HG02678 (cell line): ENCODE measurements around the gene ACP2.

Source experiments
- ATAC-seq: cut with Tn5 transposase; IDR thresholded peaks from one replicate; pipeline ENCODE4 v1.9.1; 2021; ENCODE audit warnings: mild to moderate bottlenecking, moderate library complexity; ENCODE audit not compliant: unreplicated experiment

ACP2 gene

GRCh38 chr11:47244448-47245350 lies 3.9 kb downstream of the ACP2 start:
- no peak for ATAC-seq

- no peak for ATAC-seq
These were observed 5.2 kb downstream of the ACP2 start for GRCh38 chr11:47243454-47243853.

DNA sequence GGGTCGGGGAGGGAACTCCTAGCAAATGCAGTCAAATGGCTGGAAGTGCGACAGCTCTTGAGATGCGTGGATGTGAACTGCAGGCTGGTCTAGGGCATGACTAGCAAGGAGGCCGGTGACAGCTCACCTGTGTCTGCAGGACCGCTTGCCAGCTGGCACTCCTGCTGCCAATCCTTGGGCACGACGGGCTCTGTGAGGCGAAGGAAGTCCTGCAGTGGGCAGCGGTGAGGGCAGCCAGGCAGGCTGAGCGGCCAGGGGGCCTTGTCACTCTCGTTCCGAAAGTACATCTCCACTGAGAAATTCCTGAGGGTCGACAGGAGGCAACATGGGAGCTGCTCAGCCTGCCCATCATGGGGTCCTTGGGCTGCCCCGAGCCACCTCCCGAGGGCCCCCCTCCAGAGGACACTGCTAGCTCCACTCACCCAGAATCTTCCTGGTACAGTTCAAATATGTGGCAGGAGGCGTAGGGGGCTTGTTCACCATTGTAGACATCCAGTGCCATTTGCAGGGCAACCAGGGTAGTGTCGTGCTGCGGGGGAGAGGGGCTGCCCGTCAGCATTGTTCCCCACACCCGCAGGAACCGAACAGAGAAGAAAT lies 5.9 kb downstream of the ACP2 start:
- ATAC-seq: no peak

DNA sequence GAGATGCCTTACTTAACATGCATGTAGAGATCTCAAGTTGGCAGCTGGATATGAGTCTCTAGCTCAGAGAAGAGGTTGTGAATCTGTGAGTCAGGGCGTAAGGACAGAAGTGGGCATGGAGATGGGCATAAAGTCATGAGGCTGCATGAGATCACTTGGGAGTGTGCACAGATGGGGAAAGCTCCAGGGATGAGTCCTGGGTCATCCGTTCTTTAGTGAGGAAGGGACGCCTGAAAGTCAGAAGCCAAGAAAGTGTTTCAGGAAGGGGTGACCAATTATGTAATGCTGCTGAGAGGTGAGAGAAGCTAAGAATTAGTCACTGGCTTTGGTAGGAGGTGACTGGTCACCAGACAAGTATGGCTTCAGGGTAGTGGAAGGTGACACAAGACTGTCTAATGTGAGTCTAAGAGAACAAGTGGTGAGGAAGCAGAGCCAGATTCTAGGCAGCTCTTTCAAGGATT lies 6.7 kb downstream of the ACP2 start:
- no peak for ATAC-seq

GRCh38 chr11:47239852-47240251 lies 8.8 kb downstream of the ACP2 start:
- no peak for ATAC-seq

DNA sequence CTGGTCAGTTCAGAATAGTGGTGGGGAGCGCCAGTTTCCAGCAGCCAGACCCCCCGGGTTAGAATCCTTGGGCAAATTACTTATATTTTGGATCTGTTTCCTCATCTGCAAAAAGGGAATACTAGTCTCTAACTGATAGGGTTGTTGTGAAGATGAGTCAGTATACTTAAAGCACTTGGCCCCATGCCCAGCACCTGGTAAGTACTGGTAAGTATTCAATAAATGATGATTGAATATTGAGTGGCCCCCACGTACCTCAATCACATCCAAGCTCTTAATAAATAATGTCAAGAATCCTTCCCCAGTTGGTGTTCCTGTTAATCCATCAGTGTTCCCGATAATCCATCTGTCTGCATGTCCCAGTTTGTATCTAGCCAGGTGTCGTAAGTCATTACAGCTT lies 12.1 kb downstream of the ACP2 start:
- no peak for ATAC-seq

- ATAC-seq: no peak
These were observed 13.5 kb downstream of the ACP2 start for GRCh38 chr11:47235163-47235562.

GRCh38 chr11:47234669-47235100 lies 13.9 kb downstream of the ACP2 start:
- no peak for ATAC-seq

DNA sequence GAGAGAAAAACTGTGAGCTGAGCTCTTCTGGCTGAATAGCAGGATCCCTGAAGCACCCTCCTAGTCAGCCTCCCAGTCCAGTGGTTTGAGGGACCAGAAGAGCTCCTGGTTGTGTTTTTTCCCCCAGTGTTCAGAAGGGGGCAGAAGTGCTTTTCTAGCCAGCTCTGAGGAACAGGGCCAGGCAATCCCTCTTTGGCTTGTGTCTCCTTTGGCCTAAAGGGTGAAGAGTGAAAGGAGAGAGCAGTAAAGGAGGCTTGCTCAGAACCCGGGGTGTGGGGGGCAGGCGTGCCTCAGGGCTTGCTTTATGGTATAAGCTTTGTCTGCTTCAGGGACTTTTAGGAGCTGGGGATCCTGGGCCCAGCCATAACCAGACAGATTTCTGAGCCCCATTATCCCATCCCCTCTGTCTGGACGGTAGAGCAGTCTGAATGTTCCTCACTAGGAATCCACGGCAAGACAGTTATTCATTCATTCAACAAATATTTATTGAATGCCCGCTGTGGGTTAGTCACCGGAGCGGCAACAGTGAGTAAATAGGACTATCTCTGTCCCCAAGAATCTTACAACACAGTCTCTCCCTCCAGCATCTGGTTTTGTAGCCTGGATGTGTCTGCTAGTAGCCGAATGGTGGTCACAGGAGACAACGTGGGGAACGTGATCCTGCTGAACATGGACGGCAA lies 14.5 kb downstream of the ACP2 start:
- no peak for ATAC-seq

DNA sequence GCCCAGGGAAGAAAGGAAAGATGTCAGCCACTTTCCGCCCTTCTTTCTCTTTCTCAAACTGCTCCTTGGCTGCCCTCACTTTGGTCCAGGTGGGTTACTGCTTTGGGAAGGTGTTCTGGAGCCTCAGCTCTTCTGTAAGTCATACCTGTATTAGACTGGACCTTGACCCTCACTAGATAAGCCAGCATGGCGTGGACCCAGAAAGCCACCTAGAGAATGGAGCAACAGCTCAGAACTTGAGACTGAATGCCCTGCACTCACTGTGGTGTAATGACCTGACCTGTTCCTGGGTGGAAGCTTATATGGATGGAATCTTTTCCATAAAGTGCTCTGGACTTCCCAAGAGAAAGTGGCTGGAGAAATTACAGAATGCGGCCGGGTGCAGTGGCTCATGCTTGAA lies 15.6 kb downstream of the ACP2 start:
- no peak for ATAC-seq

- ATAC-seq: no peak
These were observed 19.5 kb downstream of the ACP2 start for GRCh38 chr11:47229161-47229560.

- peak; percentile 95 for ATAC-seq
These were observed 22.8 kb downstream of the ACP2 start for GRCh38 chr11:47225552-47226400.

GRCh38 chr11:47222696-47223095 lies 25.9 kb downstream of the ACP2 start:
- ATAC-seq: no peak

DNA sequence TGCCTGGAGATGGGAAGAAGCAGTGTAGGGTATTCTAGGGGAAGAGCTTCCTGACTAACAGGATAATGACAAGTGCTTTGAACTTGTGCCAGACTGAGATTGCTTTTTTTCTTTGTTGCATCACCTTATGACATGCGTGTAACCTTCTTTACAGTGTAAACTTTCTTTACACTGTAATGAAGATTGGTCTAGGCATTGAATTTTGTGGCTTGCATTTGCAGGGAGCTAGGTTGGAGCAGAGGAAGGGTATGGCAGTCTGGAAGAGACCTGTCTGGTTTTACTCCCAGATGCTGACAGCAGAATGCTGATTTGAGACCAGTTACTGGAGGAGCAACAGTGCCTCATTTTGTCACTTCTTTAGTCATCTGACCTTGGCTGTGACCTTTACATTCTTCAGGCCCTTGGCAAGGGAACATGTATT lies 28.2 kb downstream of the ACP2 start:
- ATAC-seq: no peak

DNA sequence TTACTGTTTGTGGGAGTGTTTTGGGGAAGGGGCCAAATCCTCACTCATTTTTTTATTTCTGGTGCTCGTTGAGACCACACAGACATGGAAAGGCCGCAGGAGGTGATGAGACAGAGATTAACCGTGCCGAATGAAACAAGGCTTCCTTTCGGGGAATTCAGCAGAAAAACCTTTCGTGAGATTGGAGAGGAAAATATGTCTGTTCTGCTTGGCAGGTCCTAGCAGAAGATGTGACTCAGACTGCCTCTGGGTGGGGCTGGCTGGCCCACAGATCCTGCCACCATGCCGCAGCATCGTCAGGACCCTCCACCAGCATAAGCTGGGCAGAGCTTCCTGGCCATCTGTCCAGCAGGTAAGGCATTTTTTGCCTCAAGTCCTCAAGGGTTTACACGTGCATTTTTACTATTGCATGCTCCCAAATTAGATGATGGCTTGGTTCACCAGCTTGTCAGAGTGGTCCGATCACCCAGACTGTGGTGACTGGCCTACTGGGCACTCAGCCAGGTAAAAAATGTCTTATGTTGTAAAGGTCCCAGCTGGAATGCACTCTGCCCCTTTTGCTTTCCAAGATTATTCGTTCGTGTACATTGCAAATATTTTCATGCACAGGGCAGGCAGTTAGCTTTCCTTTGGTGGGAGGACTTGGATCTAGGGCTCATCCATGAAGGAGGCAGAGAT lies 32.4 kb downstream of the ACP2 start:
- ATAC-seq: peak; percentile 30

DNA sequence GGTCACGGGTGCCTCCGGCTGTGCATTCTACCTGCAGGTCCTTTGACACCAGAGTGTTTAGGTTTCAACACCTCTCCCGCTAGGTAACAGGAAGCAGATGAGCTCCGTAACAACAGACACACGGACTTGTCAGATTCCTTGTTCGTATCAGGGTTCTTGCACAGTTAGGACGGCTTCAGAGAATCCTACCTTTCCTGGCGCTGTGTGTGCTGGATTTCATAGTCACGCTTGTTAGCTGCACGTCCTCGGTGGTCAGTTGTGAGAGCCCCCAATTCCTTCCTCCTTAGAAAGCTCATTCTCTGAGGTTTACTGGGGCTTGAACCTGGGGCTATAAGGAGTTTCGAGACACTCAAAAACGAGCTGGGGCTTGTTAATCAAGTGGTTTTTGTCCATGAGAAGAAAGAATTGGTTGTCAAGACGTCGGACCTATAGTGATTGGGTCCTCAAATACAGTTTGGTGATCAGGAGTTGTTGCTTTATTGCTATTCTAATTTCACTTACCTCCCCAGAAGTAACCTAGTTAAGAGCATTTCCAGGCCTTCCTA lies 33.2 kb downstream of the ACP2 start:
- no peak for ATAC-seq

DNA sequence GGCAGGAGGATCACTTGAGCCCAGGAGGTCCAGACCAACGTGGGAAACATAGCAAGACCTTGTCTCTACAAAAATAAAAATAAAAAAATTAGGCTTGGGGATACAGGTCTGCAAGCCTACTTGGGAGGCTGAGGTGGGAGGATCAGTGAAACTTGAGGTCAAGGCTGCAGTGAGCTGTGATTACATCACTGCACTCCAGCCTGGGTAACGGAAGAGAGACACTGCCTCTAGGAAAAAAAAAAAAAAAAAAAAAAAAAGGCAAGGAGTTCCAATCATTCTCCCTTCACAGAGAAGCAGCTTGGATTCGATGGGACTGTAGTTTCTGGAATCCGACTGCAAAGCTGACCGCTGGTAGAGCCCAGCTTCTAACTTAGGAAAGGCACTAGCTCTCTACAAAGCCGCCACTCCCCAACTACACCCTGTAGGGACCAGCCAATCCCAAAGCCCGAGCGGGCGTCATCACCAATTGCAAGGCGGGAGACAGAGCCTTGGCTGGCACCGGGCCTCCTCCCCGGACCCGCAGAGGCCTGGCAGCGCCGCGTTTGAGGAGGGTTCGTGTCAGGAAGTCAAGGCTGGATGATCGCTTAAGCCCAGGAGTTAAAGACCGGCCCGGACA lies 34.6 kb downstream of the ACP2 start:
- ATAC-seq: peak; percentile 62

GRCh38 chr11:47212938-47213337 lies 35.7 kb downstream of the ACP2 start:
- ATAC-seq: no peak

DNA sequence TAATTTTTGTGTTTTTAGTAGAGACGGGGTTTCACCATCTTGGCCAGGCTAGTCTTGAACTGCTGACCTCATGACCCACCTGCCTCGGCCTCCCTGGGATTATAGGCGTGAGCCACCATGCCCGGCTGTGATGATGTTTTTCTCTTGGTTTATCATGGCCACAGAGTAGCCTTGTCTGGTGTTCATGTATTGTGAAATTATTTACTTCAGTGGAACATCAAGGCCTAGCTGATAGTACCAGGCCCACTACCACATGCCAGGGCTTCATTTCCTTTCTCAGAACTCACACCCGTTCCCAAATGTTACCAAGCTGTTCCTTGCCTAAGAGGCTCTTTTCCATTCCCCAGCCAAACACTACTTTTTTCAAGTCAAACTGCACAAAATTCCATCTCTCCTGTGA lies 40.0 kb downstream of the ACP2 start:
- no peak for ATAC-seq
